DOHH2 (cell line): ENCODE results near the gene LRRC8B.

Experiments used
- H3F3A ChIP-seq: fragments of 200-600 bp; sonication (generic), shearing (Covaris generic); 2 replicates; pipeline ENCODE4 v1.6.0; 2016; ENCODE audit warnings: antibody characterized with exemption, mild to moderate bottlenecking; ENCODE audit not compliant: control insufficient read depth, insufficient read depth
- H3K27ac ChIP-seq: fragments of 200-600 bp; sonication (generic); 2 replicates; pipeline ENCODE4 v1.5.1; 2014; ENCODE audit warnings: low read depth, mild to moderate bottlenecking, low read length, moderate library complexity
- H3K27me3 ChIP-seq: fragments of 200-600 bp; sonication (generic); 2 replicates; pipeline ENCODE4 v1.6.1; 2014; ENCODE audit warnings: mild to moderate bottlenecking, low read length, mixed read lengths; ENCODE audit not compliant: control insufficient read depth
- H3K36me3 ChIP-seq: fragments of 200-600 bp; sonication (generic); 2 replicates; pipeline ENCODE4 v1.6.1; 2014; ENCODE audit warnings: mild to moderate bottlenecking, low read length, moderate library complexity, mixed read lengths; ENCODE audit not compliant: control insufficient read depth
- H3K4me1 ChIP-seq: fragments of 200-600 bp; sonication (generic); 2 replicates; pipeline ENCODE4 v1.6.1; 2014; ENCODE audit warnings: mild to moderate bottlenecking, low read length, mixed read lengths; ENCODE audit not compliant: control insufficient read depth
- H3K4me2 ChIP-seq: fragments of 200-600 bp; sonication (generic); 2 replicates; pipeline ENCODE4 v1.6.0; 2014; ENCODE audit warnings: mild to moderate bottlenecking, low read length, moderate library complexity
- H3K4me3 ChIP-seq: fragments of 200-600 bp; sonication (generic); 2 replicates; pipeline ENCODE4 v1.5.1; 2014; ENCODE audit warnings: mild to moderate bottlenecking, low read length, mixed read lengths
- H3K79me2 ChIP-seq: fragments of 200-600 bp; sonication (generic); 2 replicates; pipeline ENCODE4 v1.6.1; 2014; ENCODE audit warnings: mild to moderate bottlenecking, low read length, mixed read lengths; ENCODE audit not compliant: control insufficient read depth
- H3K9me2 ChIP-seq: fragments of 200-600 bp; sonication (generic); replicated peaks from 2 replicates; pipeline ENCODE4 v1.6.1; 2014; ENCODE audit warnings: mild to moderate bottlenecking, low read length, mixed read lengths; ENCODE audit not compliant: control insufficient read depth
- H3K9me3 ChIP-seq: fragments of 200-600 bp; sonication (generic); 2 replicates; pipeline ENCODE4 v1.6.1; 2014; ENCODE audit warnings: antibody characterized with exemption, low read length, mixed read lengths; ENCODE audit not compliant: control insufficient read depth, insufficient read depth
- H4K20me1 ChIP-seq: fragments of 200-600 bp; sonication (generic); 2 replicates; pipeline ENCODE4 v1.6.0; 2014; ENCODE audit warnings: low read depth, mild to moderate bottlenecking, antibody characterized with exemption, low read length, moderate library complexity; ENCODE audit not compliant: control insufficient read depth, insufficient read depth
- CTCF ChIP-seq: fragments of 200-600 bp; sonication (generic); IDR thresholded peaks from one replicate; pipeline ENCODE4 v1.5.1; 2014; ENCODE audit warnings: antibody characterized with exemption, mild to moderate bottlenecking, low read depth, low read length; ENCODE audit not compliant: poor library complexity, severe bottlenecking
- EZH2phosphoT487 ChIP-seq: fragments of 200-600 bp; sonication (generic); IDR thresholded peaks from 2 replicates; pipeline ENCODE4 v1.6.1; 2017; ENCODE audit warnings: borderline replicate concordance, mild to moderate bottlenecking, antibody characterized with exemption, low read length, moderate library complexity, mixed read lengths

Gene LRRC8B

GRCh38 chr1:89594096-89594740 is 69.6 kb downstream of the LRRC8B start:
- H4K20me1 ChIP-seq, result no peaks in the 10 kb centered on the region; the same call in 1 of the 2 replicates
- no peaks in the 10 kb centered on the region for H3F3A ChIP-seq
- H3K4me3 ChIP-seq, result no peak overlapping the region
- H3K9me3 ChIP-seq, result no peaks in the 10 kb centered on the region
- no peak overlapping the region for H3K4me2 ChIP-seq
- no peak overlapping the region for H3K27ac ChIP-seq
- no peaks in the 10 kb centered on the region for H3K36me3 ChIP-seq
- no peaks in the 10 kb centered on the region for H3K27me3 ChIP-seq
- H3K9me2 ChIP-seq, result no peaks in the 10 kb centered on the region
- no peaks in the 10 kb centered on the region for H3K79me2 ChIP-seq
- TF ChIP-seq EZH2phosphoT487 (no peak), CTCF (no peak)
- H3K4me1 ChIP-seq, result peaks cover 5% of the 10 kb centered on the region; the same call in 1 of the 2 replicates

- Histone ChIP-seq H3K4me3 (no peak overlapping the region), H3K27ac (no peak overlapping the region), H3K9me3 (no peaks in the 10 kb centered on the region), H3K4me2 (no peak overlapping the region), H3K4me1 (peaks cover 5% of the 10 kb centered on the region; the same call in 1 of the 2 replicates), H3K9me2 (no peaks in the 10 kb centered on the region), H4K20me1 (no peaks in the 10 kb centered on the region), H3K36me3 (no peaks in the 10 kb centered on the region), H3F3A (no peaks in the 10 kb centered on the region), H3K27me3 (no peaks in the 10 kb centered on the region), H3K79me2 (no peaks in the 10 kb centered on the region)
- TF ChIP-seq CTCF (no peak), EZH2phosphoT487 (no peak)
These were observed 72.1 kb downstream of the LRRC8B start for GRCh38 chr1:89596698-89597097.

- Histone ChIP-seq H3K4me1 (peaks cover 5% of the 10 kb centered on the region; the same call in 1 of the 2 replicates), H3K27ac (no peak overlapping the region)
These were observed 74.1 kb downstream of the LRRC8B start for GRCh38 chr1:89598450-89599331.

More at GRCh38 chr1:89598450-89599331, 74.1 kb downstream of the LRRC8B start:
- Histone ChIP-seq H3K79me2 (no peaks in the 10 kb centered on the region), H3K9me2 (no peaks in the 10 kb centered on the region), H3K4me3 (no peak overlapping the region), H3F3A (no peaks in the 10 kb centered on the region), H4K20me1 (no peaks in the 10 kb centered on the region), H3K36me3 (no peaks in the 10 kb centered on the region), H3K9me3 (no peaks in the 10 kb centered on the region), H3K4me2 (no peak overlapping the region), H3K27me3 (no peaks in the 10 kb centered on the region)
- no peak for TF ChIP-seq EZH2phosphoT487
- TF ChIP-seq CTCF, result peak; percentile 70
